HepG2 (cell line): ENCODE data around the gene TBC1D10B. TPM values are rescaled to one million over a fixed set of nuclear protein-coding genes. Genes with fewer than 3 reads are reported as not detected.

Experiments
- ARNT ChIP-seq: fragments of 450-650 bp; IDR thresholded peaks from 2 replicates; pipeline ENCODE4 v1.6.1; 2017
- ARNTL ChIP-seq: sonication (generic); formaldehyde crosslinking; IDR thresholded peaks from 2 replicates; pipeline ENCODE4 v1.4.0; 2020; ENCODE audit warnings: mild to moderate bottlenecking, missing genetic modification reagents
- BORCS8-MEF2B ChIP-seq: sonication (generic); formaldehyde crosslinking; IDR thresholded peaks from 2 replicates; pipeline ENCODE4 v1.8.0; 2022; ENCODE audit warnings: mild to moderate bottlenecking, missing genetic modification reagents
- CBFB ChIP-seq: sonication (generic); formaldehyde crosslinking; IDR thresholded peaks from 2 replicates; pipeline ENCODE4 v1.4.0; 2020; ENCODE audit warnings: missing genetic modification reagents
- CEBPG ChIP-seq: IDR thresholded peaks from 2 replicates; pipeline ENCODE4 v1.6.1; 2016
- E2F5 ChIP-seq: sonication (generic); formaldehyde crosslinking; conservative IDR thresholded peaks from 2 replicates; pipeline ENCODE4 v1.4.0; 2020; ENCODE audit warnings: missing genetic modification reagents
- ERF ChIP-seq: IDR thresholded peaks from 2 replicates; pipeline ENCODE4 v1.6.1; 2018; ENCODE audit warnings: missing biosample characterization, missing genetic modification reagents
- HES4 ChIP-seq: sonication (generic); formaldehyde crosslinking; IDR thresholded peaks from 2 replicates; pipeline ENCODE4 v1.9.0; 2021; ENCODE audit warnings: mild to moderate bottlenecking, missing genetic modification reagents, borderline replicate concordance
- HNRNPL ChIP-seq: fragments of 200-400 bp; formaldehyde crosslinking; IDR thresholded peaks from 2 replicates; pipeline ENCODE4 v1.6.1; 2017; ENCODE audit warnings: mild to moderate bottlenecking, low read depth, low read length
- MLXIP ChIP-seq: sonication (generic); formaldehyde crosslinking; IDR thresholded peaks from 2 replicates; pipeline ENCODE4 v1.9.0; 2021; ENCODE audit warnings: missing genetic modification reagents, borderline replicate concordance
- NR2F2 ChIP-seq: IDR thresholded peaks from 2 replicates; pipeline ENCODE4 v1.6.1; 2012; ENCODE audit warnings: low read depth, inconsistent platforms, borderline replicate concordance
- NR2F6 ChIP-seq, 2 experiments: IDR thresholded peaks; 2 replicates each; pipeline ENCODE4 v1.6.1; 2016; ENCODE audit warnings: antibody characterized with exemption in 1 of 2, mild to moderate bottlenecking in 1 of 2
- RELA ChIP-seq: sonication (generic); formaldehyde crosslinking; IDR thresholded peaks from 2 replicates; pipeline ENCODE4 v1.4.0; 2020; ENCODE audit warnings: missing genetic modification reagents
- RFXAP ChIP-seq: sonication (generic); formaldehyde crosslinking; IDR thresholded peaks from 2 replicates; pipeline ENCODE4 v1.4.0; 2020; ENCODE audit warnings: missing genetic modification reagents, borderline replicate concordance
- RXRA ChIP-seq: sonication (generic); formaldehyde crosslinking; IDR thresholded peaks from 2 replicates; pipeline ENCODE4 v1.5.1; 2020; ENCODE audit warnings: missing genetic modification reagents
- SRY ChIP-seq: sonication (generic); formaldehyde crosslinking; IDR thresholded peaks from 2 replicates; pipeline ENCODE4 v1.8.0; 2022; ENCODE audit warnings: mild to moderate bottlenecking, missing genetic modification reagents
- TEAD2 ChIP-seq: sonication (generic); formaldehyde crosslinking; IDR thresholded peaks from 2 replicates; pipeline ENCODE4 v1.9.0; 2021; ENCODE audit warnings: missing genetic modification reagents
- THAP11 ChIP-seq: IDR thresholded peaks from 2 replicates; pipeline ENCODE4 v1.6.1; 2016; ENCODE audit warnings: missing biosample characterization, missing genetic modification reagents
- ZEB1 ChIP-seq: IDR thresholded peaks from 2 replicates; pipeline ENCODE4 v1.6.1; 2012; ENCODE audit warnings: mild to moderate bottlenecking, low read depth, inconsistent platforms; ENCODE audit not compliant: insufficient replicate concordance
- ZNF124 ChIP-seq: sonication (generic); formaldehyde crosslinking; IDR thresholded peaks from 2 replicates; pipeline ENCODE4 v1.4.0; 2020; ENCODE audit warnings: missing genetic modification reagents
- ZNF282 ChIP-seq: fragments of 450-650 bp; IDR thresholded peaks from 2 replicates; pipeline ENCODE4 v1.6.1; 2018; ENCODE audit not compliant: partially characterized antibody
- ZNF414 ChIP-seq: sonication (generic); formaldehyde crosslinking; IDR thresholded peaks from 2 replicates; pipeline ENCODE4 v1.5.0; 2020; ENCODE audit warnings: missing genetic modification reagents
- ZNF709 ChIP-seq: sonication (generic); formaldehyde crosslinking; IDR thresholded peaks from 2 replicates; pipeline ENCODE4 v1.5.0; 2020; ENCODE audit warnings: mild to moderate bottlenecking, missing genetic modification reagents
- ZNF713 ChIP-seq: sonication (generic); formaldehyde crosslinking; IDR thresholded peaks from 2 replicates; pipeline ENCODE4 v1.4.0; 2020; ENCODE audit warnings: mild to moderate bottlenecking, missing genetic modification reagents
- ZNF766 ChIP-seq: sonication (generic); formaldehyde crosslinking; IDR thresholded peaks from 2 replicates; pipeline ENCODE4 v1.5.0; 2020; ENCODE audit warnings: missing genetic modification reagents, borderline replicate concordance
- polyA plus RNA-seq, 8 experiments: library from polyadenylated mRNA; depleted of rRNA in 3 of 8; stranded (reverse) in 7 of 8; unstranded in 1 of 8; fragments of >200 nt; fragmentation: Illumina TruSeq in 4 of 8; extraction: Trizol in 4 of 8; gene quantifications; 2 replicates each; pipeline versions ENCODE4 v1.2.1 to v1.2.3, GENCODE V29; 2011 to 2016; ENCODE audit warnings: low read depth in 4 of 8, missing spikeins in 1 of 8, mixed read lengths in 1 of 8; ENCODE audit not compliant: insufficient read depth in 1 of 8
- total RNA-seq, 5 experiments: library from RNA; depleted of rRNA; stranded (reverse); fragments of >200 nt; fragmentation: Illumina TruSeq; extraction: Trizol; gene quantifications; 2 replicates each; pipeline ENCODE4 v1.2.3, GENCODE V29; 2016; ENCODE audit warnings: low read depth in 1 of 5
- TF ChIP-seq, protein P1 (sequence below): IDR thresholded peaks from 2 replicates; pipeline ENCODE4 v1.6.1; 2016; ENCODE audit warnings: low read depth

TBC1D10B gene
- total and polyA plus RNA-seq, 2 of the 13 experiments (the other 11 are each of a cell fraction or from before 2014, with no cell fraction given): 15.7 to 24.8 TPM

- TF ChIP-seq ZEB1 (no peak), CEBPG (CRISPR knock-in tag) (no peak), ZNF414 (CRISPR knock-in tag) (no peak), ARNTL (CRISPR knock-in tag) (0 out of 2 replicates have a peak, but pooled peaks have one; percentile 10), ZNF766 (CRISPR knock-in tag) (no peak), RELA (CRISPR knock-in tag) (0 out of 2 replicates have a peak, but pooled peaks have one; percentile 21), NR2F6 (IDR thresholded peaks at IDR 0.05) (no peak), NR2F6 (CRISPR knock-in tag; IDR thresholded peaks at IDR 0.05) (no peak), RXRA (CRISPR knock-in tag) (peak; percentile 76; the same call in 1 of the 2 replicates), ZNF124 (CRISPR knock-in tag) (no peak), ZNF709 (CRISPR knock-in tag) (peak; percentile 49; the same call in 1 of the 2 replicates), SRY (CRISPR knock-in tag) (no peak), TEAD2 (no peak), HNRNPL (0 out of 2 replicates have a peak, but pooled peaks have one; percentile 47), ZNF282 (no peak), HES4 (CRISPR knock-in tag) (no peak), RFXAP (CRISPR knock-in tag) (peak; percentile 84), E2F5 (no peak), ZNF713 (CRISPR knock-in tag) (no peak), CBFB (no peak; the same call in 1 of the 2 replicates), THAP11 (CRISPR knock-in tag) (peak; percentile 87), MLXIP (CRISPR knock-in tag) (no peak), BORCS8-MEF2B (CRISPR knock-in tag) (no peak), NR2F2 (no peak; the same call in 1 of the 2 replicates), ARNT (no peak), ERF (CRISPR knock-in tag) (peak; percentile 63)
- TF ChIP-seq, protein P1, sequence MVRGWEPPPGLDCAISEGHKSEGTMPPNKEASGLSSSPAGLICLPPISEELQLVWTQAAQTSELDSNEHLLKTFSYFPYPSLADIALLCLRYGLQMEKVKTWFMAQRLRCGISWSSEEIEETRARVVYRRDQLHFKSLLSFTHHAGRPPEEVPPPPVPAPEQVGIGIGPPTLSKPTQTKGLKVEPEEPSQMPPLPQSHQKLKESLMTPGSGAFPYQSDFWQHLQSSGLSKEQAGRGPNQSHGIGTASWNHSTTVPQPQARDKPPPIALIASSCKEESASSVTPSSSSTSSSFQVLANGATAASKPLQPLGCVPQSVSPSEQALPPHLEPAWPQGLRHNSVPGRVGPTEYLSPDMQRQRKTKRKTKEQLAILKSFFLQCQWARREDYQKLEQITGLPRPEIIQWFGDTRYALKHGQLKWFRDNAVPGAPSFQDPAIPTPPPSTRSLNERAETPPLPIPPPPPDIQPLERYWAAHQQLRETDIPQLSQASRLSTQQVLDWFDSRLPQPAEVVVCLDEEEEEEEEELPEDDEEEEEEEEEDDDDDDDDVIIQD: no peak
Observed at GRCh38 chr16:30370456-30371247, at the start of gene TBC1D10B (continued).
